Measurements from ENCODE around the gene KDM8. TPM values are rescaled to one million over a fixed set of nuclear protein-coding genes. Genes with fewer than 3 reads are reported as not detected.

Gene KDM8
- total RNA-seq, 2 donors from 2014 or later = 1.5 to 9.0 TPM

- Histone ChIP-seq H3K27ac (no peak overlapping the region), H3K36me3 (peaks cover 14% of the 10 kb centered on the region), H3K27me3 (replicated peaks; ENCODE audit: insufficient read depth) (no peaks in the 10 kb centered on the region), H3K9me3 (no peaks in the 10 kb centered on the region), H3K4me3 (no peak overlapping the region), H3K4me1 (ENCODE audit: control insufficient read depth in 1 of 2, low read depth in 2 of 2) (peaks cover 4 to 18% of the 10 kb centered on the region in 2 donors)
- ATAC-seq (ENCODE audit: insufficient number of reproducible peaks, low FRiP score, low read depth) (no peak), DNase-seq (ENCODE audit: low spot score) (no peak)
- TF ChIP-seq, protein P1, sequence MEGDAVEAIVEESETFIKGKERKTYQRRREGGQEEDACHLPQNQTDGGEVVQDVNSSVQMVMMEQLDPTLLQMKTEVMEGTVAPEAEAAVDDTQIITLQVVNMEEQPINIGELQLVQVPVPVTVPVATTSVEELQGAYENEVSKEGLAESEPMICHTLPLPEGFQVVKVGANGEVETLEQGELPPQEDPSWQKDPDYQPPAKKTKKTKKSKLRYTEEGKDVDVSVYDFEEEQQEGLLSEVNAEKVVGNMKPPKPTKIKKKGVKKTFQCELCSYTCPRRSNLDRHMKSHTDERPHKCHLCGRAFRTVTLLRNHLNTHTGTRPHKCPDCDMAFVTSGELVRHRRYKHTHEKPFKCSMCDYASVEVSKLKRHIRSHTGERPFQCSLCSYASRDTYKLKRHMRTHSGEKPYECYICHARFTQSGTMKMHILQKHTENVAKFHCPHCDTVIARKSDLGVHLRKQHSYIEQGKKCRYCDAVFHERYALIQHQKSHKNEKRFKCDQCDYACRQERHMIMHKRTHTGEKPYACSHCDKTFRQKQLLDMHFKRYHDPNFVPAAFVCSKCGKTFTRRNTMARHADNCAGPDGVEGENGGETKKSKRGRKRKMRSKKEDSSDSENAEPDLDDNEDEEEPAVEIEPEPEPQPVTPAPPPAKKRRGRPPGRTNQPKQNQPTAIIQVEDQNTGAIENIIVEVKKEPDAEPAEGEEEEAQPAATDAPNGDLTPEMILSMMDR (IDR thresholded peaks at IDR 0.05) = no peak
Observed at GRCh38 chr16:27234603-27235002, 31.3 kb downstream of the KDM8 start.

- peak overlapping the region; percentile 26 for H3K4me3 ChIP-seq
- H3K27ac ChIP-seq = peak overlapping the region in 1 of 2 donors; percentile 2
- no peaks in the 10 kb centered on the region for H3K9me3 ChIP-seq
- no peak for ATAC-seq (ENCODE audit: insufficient number of reproducible peaks, low FRiP score, low read depth)
- H3K27me3 ChIP-seq (replicated peaks; ENCODE audit: insufficient read depth) = no peaks in the 10 kb centered on the region
- H3K36me3 ChIP-seq = peaks cover 13% of the 10 kb centered on the region
- TF ChIP-seq, protein P1 (IDR thresholded peaks at IDR 0.05) = peak; percentile 75
- H3K4me1 ChIP-seq (ENCODE audit: control insufficient read depth in 1 of 2, low read depth in 2 of 2) = peaks cover 4 to 22% of the 10 kb centered on the region in 2 donors
- DNase-seq (ENCODE audit: low spot score) = peak; percentile 57
Observed at GRCh38 chr16:27235055-27235937, 32.0 kb downstream of the KDM8 start.

DNA sequence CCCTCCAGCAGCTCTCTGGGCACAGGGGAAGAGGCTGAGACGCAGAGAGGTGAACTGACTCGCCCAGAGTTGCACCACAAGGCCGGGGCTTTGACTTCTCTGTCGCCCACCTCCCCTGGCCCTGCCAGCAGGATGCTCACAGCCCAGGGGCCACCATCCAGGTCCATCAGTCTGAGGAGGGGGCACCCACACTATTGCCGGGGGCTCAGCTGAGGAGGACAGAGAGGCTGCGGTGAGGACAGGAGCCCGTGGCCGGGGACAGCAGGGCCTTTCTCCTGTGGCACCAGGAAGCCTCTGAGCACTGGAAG is 32.6 kb downstream of the KDM8 start:
- TF ChIP-seq, protein P1 (IDR thresholded peaks at IDR 0.05) = no peak
- ATAC-seq (ENCODE audit: insufficient number of reproducible peaks, low FRiP score, low read depth) = no peak
- Histone ChIP-seq H3K36me3 (peaks cover 7% of the 10 kb centered on the region), H3K4me1 (ENCODE audit: control insufficient read depth in 1 of 2, low read depth in 2 of 2) (peaks cover 4 to 28% of the 10 kb centered on the region in 2 donors), H3K27me3 (replicated peaks; ENCODE audit: insufficient read depth) (no peaks in the 10 kb centered on the region), H3K27ac (peak overlapping the region in 1 of 2 donors; percentile 2), H3K4me3 (no peak overlapping the region), H3K9me3 (no peaks in the 10 kb centered on the region)
- no peak for DNase-seq (ENCODE audit: low spot score)

- H3K4me3 ChIP-seq = no peak overlapping the region
- TF ChIP-seq, protein P1 (IDR thresholded peaks at IDR 0.05) = no peak
- peaks cover 10 to 35% of the 10 kb centered on the region in 2 donors for H3K4me1 ChIP-seq (ENCODE audit: control insufficient read depth in 1 of 2, low read depth in 2 of 2)
- no peaks in the 10 kb centered on the region for H3K27me3 ChIP-seq (replicated peaks; ENCODE audit: insufficient read depth)
- H3K36me3 ChIP-seq = no peaks in the 10 kb centered on the region
- DNase-seq (ENCODE audit: low spot score) (no peak), ATAC-seq (ENCODE audit: insufficient number of reproducible peaks, low FRiP score, low read depth) (no peak)
- H3K9me3 ChIP-seq = no peaks in the 10 kb centered on the region
- peak overlapping the region; percentile 14 to 57 for H3K27ac ChIP-seq
Observed at GRCh38 chr16:27236635-27237218, 33.4 kb downstream of the KDM8 start.

DNA sequence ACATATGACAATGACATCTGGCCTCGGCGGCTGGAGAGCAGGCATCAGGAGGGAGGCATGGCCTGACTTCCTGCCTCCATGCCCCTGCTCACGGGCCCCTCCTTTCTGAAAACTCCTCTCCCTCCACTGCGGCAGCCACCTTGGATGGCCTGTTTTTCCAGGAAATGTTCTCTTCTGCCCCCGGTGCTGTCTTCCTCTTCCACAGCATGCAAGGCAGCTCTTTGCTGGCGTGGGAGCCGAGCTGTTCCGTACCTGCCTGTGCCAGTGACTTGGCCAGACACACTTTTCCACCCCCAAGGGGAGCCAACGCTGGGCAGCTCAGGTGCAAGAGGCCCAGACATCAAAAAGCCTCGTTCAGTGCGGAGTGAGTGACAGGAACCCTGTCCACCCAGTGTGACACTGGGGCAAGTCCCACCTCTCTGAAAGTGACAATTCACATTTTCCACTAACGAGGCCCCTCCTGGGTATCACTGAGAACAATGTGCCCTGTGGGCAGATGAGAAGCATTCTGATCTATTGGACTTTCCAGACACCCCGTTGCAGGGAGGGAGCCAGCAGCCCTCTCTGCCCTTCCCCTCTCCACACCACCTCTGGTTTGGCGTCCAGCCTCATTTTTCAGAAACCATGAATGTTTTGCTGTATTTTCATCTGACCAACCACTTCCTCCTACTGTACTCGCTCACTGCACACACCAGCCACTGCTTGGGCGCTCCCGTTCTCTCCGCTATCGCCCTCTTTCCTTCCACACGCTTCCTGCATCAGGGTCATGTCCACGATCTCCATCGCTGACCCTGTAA is 34.1 kb downstream of the KDM8 start:
- H3K4me1 ChIP-seq (ENCODE audit: control insufficient read depth in 1 of 2, low read depth in 2 of 2) = peaks cover 15 to 42% of the 10 kb centered on the region in 2 donors
- no peak for ATAC-seq (ENCODE audit: insufficient number of reproducible peaks, low FRiP score, low read depth)
- peak overlapping the region in 1 of 2 donors; percentile 57 for H3K27ac ChIP-seq

More for the DNA sequence above, 34.1 kb downstream of the KDM8 start:
- TF ChIP-seq, protein P1 (IDR thresholded peaks at IDR 0.05) = no peak
- DNase-seq (ENCODE audit: low spot score) = no peak
- Histone ChIP-seq H3K9me3 (no peaks in the 10 kb centered on the region), H3K4me3 (no peak overlapping the region), H3K36me3 (no peaks in the 10 kb centered on the region), H3K27me3 (replicated peaks; ENCODE audit: insufficient read depth) (no peaks in the 10 kb centered on the region)

Measured in thoracic aorta (tissue), 2 donors.